HEK293T (cell line): ENCODE measurements around the gene FAM111A.

ENCODE experiments used
- ARNT ChIP-seq: fragments of 450-650 bp; IDR thresholded peaks from 2 replicates; pipeline ENCODE4 v1.6.1; 2017; ENCODE audit warnings: mild to moderate bottlenecking
- BHLHE40 ChIP-seq: fragments of 450-650 bp; IDR thresholded peaks from 2 replicates; pipeline ENCODE4 v1.6.1; 2016; ENCODE audit warnings: mild to moderate bottlenecking, moderate library complexity, borderline replicate concordance
- CTBP1 ChIP-seq: fragments of 450-650 bp; IDR thresholded peaks from 2 replicates; pipeline ENCODE4 v1.6.1; 2016; ENCODE audit warnings: borderline replicate concordance
- FOXA1 ChIP-seq: fragments of 450-650 bp; IDR thresholded peaks from 2 replicates; pipeline ENCODE4 v1.6.1; 2016; ENCODE audit warnings: mild to moderate bottlenecking
- FOXK2 ChIP-seq: fragments of 450-650 bp; IDR thresholded peaks from 2 replicates; pipeline ENCODE4 v1.6.1; 2016; ENCODE audit warnings: mild to moderate bottlenecking
- FOXM1 ChIP-seq: fragments of 450-650 bp; IDR thresholded peaks from 2 replicates; pipeline ENCODE4 v1.6.1; 2017; ENCODE audit warnings: mild to moderate bottlenecking, borderline replicate concordance
- HDGF ChIP-seq: fragments of 450-650 bp; IDR thresholded peaks from 2 replicates; pipeline ENCODE4 v1.6.1; 2017; ENCODE audit warnings: antibody characterized with exemption, borderline replicate concordance
- L3MBTL2 ChIP-seq: fragments of 450-650 bp; conservative IDR thresholded peaks from 2 replicates; pipeline ENCODE4 v1.6.1; 2016; ENCODE audit warnings: mild to moderate bottlenecking
- LEF1 ChIP-seq: fragments of 450-650 bp; IDR thresholded peaks from 2 replicates; pipeline ENCODE4 v1.6.1; 2017; ENCODE audit warnings: mild to moderate bottlenecking, borderline replicate concordance
- PKNOX1 ChIP-seq: fragments of 450-650 bp; IDR thresholded peaks from 2 replicates; pipeline ENCODE4 v1.6.1; 2016
- SP1 ChIP-seq: fragments of 450-650 bp; IDR thresholded peaks from 2 replicates; pipeline ENCODE4 v1.6.1; 2017
- SUZ12 ChIP-seq: fragments of 450-650 bp; IDR thresholded peaks from 2 replicates; pipeline ENCODE4 v1.6.1; 2016; ENCODE audit warnings: mild to moderate bottlenecking
- TARDBP ChIP-seq: fragments of 450-650 bp; IDR thresholded peaks from 2 replicates; pipeline ENCODE4 v1.6.1; 2016
- ZNF384 ChIP-seq: fragments of 450-650 bp; IDR thresholded peaks from 2 replicates; pipeline ENCODE4 v1.6.1; 2016

- no peak for TF ChIP-seq FOXM1
- no peak for TF ChIP-seq FOXA1
- no peak for TF ChIP-seq SUZ12
- no peak for TF ChIP-seq CTBP1
- TF ChIP-seq ARNT, result no peak
- TF ChIP-seq TARDBP, result no peak
- TF ChIP-seq ZNF384, result no peak
- no peak for TF ChIP-seq FOXK2
- TF ChIP-seq SP1, result no peak
- no peak for TF ChIP-seq BHLHE40
- no peak for TF ChIP-seq PKNOX1
- TF ChIP-seq LEF1, result no peak
- no peak for TF ChIP-seq L3MBTL2
- no peak for TF ChIP-seq HDGF
Observed at GRCh38 chr11:59192446-59193020, 49.9 kb downstream of the FAM111A start.
